Epithelial cell of esophagus (primary cell): ENCODE measurements around the gene TACC2.

Experiments
- DNase-seq: peaks from one replicate; pipeline ENCODE4 v3.0.0; 2010; ENCODE audit warnings: low read depth
- H3K4me3 ChIP-seq: 2 replicates; pipeline ENCODE4 v1.5.1; 2011; ENCODE audit warnings: mild to moderate bottlenecking, low read length, control low read depth
- TF ChIP-seq, protein P1 (sequence below): IDR thresholded peaks from 2 replicates; pipeline ENCODE4 v1.5.1; 2011; ENCODE audit warnings: low read depth, mild to moderate bottlenecking, low read length, control low read depth, inconsistent platforms; ENCODE audit not compliant: insufficient read depth; ENCODE audit errors: missing control alignments

TACC2 gene

DNA sequence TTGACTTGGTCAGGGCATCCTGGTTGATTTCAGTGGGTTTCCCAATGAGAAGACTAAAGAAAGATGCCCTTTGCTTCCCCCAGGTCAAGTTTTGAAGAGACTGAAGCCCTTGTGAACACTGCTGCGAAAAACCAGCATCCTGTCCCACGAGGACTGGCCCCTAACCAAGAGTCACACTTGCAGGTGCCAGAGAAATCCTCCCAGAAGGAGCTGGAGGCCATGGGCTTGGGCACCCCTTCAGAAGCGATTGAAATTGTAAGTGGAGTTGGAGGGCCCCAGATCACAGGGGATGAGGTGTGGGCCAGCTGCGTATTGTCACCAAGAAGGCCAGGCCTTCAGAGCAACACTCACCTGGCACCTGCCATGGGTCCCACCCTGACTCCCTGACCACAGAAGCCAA, 238.8 kb downstream of the TACC2 start:
- H3K4me3 ChIP-seq = no peak overlapping the region

DNA sequence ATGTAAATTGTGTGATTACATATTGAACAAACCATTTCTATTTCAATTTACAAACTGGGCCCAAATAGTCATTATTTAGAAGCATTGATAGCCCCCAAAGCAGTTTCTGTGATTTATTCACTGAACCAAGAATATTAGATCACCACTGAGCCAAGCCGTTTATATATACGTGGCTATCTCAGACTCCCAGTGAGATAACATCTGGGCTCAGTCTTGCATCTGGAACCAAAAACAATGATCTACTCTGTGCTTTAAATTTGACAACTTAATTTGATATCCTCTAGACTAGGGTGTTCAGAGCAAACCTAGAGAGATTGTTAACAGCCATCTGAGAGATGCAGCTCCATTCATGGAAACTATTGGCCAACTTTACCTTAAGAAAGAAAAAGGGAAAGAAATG, 240.7 kb downstream of the TACC2 start:
- no peak for DNase-seq
- H3K4me3 ChIP-seq = no peak overlapping the region
- TF ChIP-seq, protein P1, sequence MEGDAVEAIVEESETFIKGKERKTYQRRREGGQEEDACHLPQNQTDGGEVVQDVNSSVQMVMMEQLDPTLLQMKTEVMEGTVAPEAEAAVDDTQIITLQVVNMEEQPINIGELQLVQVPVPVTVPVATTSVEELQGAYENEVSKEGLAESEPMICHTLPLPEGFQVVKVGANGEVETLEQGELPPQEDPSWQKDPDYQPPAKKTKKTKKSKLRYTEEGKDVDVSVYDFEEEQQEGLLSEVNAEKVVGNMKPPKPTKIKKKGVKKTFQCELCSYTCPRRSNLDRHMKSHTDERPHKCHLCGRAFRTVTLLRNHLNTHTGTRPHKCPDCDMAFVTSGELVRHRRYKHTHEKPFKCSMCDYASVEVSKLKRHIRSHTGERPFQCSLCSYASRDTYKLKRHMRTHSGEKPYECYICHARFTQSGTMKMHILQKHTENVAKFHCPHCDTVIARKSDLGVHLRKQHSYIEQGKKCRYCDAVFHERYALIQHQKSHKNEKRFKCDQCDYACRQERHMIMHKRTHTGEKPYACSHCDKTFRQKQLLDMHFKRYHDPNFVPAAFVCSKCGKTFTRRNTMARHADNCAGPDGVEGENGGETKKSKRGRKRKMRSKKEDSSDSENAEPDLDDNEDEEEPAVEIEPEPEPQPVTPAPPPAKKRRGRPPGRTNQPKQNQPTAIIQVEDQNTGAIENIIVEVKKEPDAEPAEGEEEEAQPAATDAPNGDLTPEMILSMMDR = no peak

More for the DNA sequence above, 238.8 kb downstream of the TACC2 start:
- TF ChIP-seq, protein P1 = no peak
- no peak for DNase-seq

DNA sequence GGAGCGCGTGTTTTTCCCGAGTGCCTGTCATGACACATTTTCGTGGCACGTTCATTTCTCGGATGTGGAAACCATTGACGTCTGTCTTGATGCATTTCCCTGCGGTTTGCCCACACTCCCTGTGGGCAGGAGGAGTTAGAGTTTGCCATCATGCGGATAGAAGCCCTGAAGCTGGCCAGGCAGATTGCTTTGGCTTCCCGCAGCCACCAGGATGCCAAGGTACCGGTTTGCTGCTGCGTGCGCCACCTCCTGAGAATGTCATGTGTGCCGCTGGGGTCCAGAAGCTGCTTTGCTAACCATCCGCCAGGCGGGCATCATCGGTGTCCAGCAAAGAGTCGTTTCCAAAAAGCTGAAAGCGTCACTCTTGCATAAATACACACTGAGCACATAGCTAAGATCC, 241.3 kb downstream of the TACC2 start:
- TF ChIP-seq, protein P1 = no peak
- no peak for DNase-seq
- H3K4me3 ChIP-seq = no peak overlapping the region

DNA sequence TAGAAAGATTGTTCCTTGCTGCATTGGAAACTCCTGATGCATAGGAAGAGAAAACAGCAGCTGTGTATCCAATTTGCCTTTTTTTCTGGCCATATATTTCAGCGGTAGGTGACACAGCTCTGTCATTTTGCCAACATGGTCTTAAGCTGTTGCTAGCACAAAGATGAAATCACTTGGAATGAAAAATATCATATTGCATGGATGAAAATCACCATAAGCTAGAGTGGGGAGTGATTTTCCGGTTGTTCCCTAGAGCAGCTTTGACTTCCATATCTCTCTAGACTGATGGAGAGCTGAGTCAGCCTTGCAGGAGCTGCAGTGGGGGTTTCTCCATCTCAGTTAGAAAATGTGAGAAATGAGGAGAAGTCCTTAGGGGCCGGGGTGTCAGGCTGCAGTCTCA, 243.8 kb downstream of the TACC2 start:
- no peak overlapping the region for H3K4me3 ChIP-seq
- no peak for DNase-seq
- TF ChIP-seq, protein P1 = no peak

DNA sequence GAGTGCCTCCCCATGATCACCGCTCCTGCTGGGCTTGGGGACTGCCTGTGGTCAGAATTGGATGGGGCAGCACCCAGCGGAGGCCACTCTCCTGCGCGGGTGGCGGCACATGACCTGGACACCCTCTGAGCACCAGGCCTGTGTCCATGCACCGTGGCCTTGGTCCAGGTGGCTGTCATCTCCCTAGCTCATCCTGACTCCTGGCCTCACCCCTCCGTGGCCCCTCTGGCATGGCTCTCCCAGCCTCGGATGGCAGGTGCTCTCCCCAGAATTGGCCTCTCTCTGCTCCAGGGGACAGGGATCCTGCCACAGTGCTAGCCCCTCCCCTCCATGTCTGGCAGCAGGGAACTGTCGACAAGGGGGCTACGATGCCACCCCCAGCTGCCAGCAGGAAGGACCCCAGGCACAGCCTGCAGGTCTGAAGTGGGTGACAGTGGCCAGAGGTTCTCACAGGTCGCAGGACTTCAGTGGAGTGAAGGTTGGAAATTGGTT, 244.9 kb downstream of the TACC2 start:
- H3K4me3 ChIP-seq = no peak overlapping the region
- TF ChIP-seq, protein P1 = no peak
- DNase-seq = no peak

DNA sequence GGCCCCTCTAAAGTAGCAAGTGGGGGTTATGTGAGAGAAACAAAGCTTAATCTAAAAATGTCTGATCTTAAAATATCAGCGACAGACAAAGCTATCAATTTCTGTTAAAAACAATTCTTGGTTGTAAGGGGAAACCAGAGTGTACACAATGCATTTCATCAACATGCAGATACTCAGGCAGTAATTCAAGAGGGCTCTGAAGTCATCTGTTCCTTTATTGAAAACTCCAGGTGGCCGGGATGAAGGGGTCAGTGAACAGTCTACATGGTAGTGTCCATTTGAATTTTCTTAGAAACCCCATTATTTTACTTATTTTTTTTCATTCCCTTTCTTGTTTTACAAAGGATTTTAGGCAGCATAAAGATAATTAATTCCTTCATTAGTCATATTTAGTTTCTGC, 245.5 kb downstream of the TACC2 start:
- TF ChIP-seq, protein P1 = no peak
- no peak overlapping the region for H3K4me3 ChIP-seq
- no peak for DNase-seq

DNA sequence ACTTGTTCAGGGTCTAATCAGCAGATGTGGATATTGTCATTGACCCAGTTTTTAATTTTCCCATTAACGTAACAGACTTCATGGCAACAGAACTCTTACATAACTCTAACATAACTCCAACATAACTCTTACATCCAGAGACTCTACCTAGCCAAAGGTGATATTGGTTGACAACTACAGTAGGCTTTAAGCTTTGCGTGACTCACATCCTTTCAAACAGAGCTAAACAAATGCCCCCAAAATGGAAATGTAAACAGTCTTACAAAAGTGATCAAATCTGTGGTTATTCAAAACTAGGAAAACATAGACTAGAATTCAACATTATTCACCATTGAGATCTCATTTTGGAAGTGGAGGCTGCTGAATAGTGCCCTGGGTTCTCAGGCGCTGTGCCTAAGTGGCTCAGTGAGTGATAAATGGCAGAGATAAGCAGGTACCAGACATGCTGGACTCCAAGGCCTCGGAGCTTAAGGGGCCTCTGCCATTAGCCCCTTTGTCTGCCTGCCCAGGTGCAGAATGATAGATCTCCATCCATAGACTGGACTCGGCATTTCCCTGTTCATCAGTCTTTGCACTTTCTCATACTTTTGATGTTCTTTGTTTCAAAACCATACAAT, 247.8 kb downstream of the TACC2 start:
- TF ChIP-seq, protein P1 = no peak
- H3K4me3 ChIP-seq = no peak overlapping the region

More for the DNA sequence above, 247.8 kb downstream of the TACC2 start:
- peak; percentile 9 for DNase-seq
